NT2/D1 (cell line): ENCODE results near the gene ZNF451.

ENCODE experiments used
- DNase-seq: peaks from one replicate; pipeline ENCODE4 v3.0.0-alpha.2; 2011; ENCODE audit warnings: low read depth, low spot score
- H3K27me3 ChIP-seq: 2 replicates; pipeline ENCODE4 v1.6.0; 2011; ENCODE audit warnings: mild to moderate bottlenecking; ENCODE audit not compliant: insufficient read length, insufficient read depth
- H3K36me3 ChIP-seq: 2 replicates; pipeline ENCODE4 v1.6.1; 2011; ENCODE audit warnings: mild to moderate bottlenecking, low read length, mixed read lengths; ENCODE audit not compliant: insufficient read depth, insufficient read length
- H3K4me1 ChIP-seq: 2 replicates; pipeline ENCODE4 v1.5.1; 2011; ENCODE audit not compliant: insufficient read depth, insufficient read length
- H3K4me3 ChIP-seq: 2 replicates; pipeline ENCODE4 v1.5.1; 2011; ENCODE audit warnings: low read depth; ENCODE audit not compliant: insufficient read length
- H3K9ac ChIP-seq: 2 replicates; pipeline ENCODE4 v1.6.0; 2011; ENCODE audit warnings: low read depth; ENCODE audit not compliant: insufficient read length
- H3K9me3 ChIP-seq: 2 replicates; pipeline ENCODE4 v1.5.1; 2011; ENCODE audit warnings: mild to moderate bottlenecking, low read length; ENCODE audit not compliant: insufficient read depth
- SUZ12 ChIP-seq: IDR thresholded peaks from 2 replicates; pipeline ENCODE4 v1.6.1; 2011; ENCODE audit not compliant: insufficient read length, insufficient read depth; ENCODE audit errors: extremely low read depth
- YY1 ChIP-seq: IDR thresholded peaks from 2 replicates; pipeline ENCODE4 v1.6.1; 2011; ENCODE audit not compliant: insufficient read length, insufficient read depth
- ZNF274 ChIP-seq: IDR thresholded peaks from 2 replicates; pipeline ENCODE4 v1.6.1; 2011; ENCODE audit warnings: mild to moderate bottlenecking, low read depth, low read length

ZNF451 gene

DNA sequence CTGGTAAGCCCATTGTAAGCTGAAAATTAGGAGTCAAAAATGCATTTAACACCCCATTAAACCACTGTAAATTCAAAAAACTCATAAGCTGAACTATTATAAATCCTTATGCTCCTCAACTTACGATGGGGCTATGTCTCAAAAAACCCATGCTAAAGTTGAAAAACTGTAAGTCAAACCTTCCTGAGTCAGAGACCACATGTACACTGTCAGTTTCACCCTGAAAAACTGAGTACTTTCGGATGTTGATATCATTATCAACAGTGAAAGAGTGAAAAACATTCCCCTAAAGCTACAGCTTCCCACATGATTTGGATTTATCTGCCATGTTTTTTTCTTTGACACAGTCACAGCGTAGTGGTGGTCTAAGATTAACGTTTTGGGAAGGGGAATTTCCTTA is 117.9 kb downstream of the ZNF451 start:
- Histone ChIP-seq H3K36me3 (peaks cover 11% of the 10 kb centered on the region), H3K9me3 (no peaks in the 10 kb centered on the region), H3K4me1 (no peaks in the 10 kb centered on the region), H3K4me3 (no peak overlapping the region), H3K27me3 (no peaks in the 10 kb centered on the region), H3K9ac (no peak overlapping the region)
- DNase-seq, result no peak
- TF ChIP-seq SUZ12 (no peak), ZNF274 (no peak), YY1 (no peak)

DNA sequence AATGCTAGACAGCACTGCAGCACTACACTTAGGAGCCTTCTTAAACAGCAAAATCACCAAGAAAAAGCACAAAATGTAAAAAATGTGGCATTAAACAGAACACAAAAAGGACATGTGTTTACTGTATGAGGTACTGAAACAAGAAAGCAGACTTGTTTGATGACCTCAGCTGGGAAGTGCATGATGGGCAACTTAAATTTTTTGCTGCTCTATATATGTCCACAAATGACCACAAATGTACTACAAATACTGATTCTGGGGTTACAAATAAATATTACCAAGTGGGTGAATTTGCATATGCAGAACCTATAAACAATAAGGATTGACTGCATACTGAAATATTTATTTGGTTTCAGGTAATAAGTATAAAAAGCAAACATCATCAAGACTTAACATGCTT is 119.0 kb downstream of the ZNF451 start:
- Histone ChIP-seq H3K4me1 (no peaks in the 10 kb centered on the region), H3K9me3 (no peaks in the 10 kb centered on the region), H3K4me3 (no peak overlapping the region), H3K27me3 (no peaks in the 10 kb centered on the region), H3K36me3 (peaks cover 7% of the 10 kb centered on the region), H3K9ac (no peak overlapping the region)
- no peak for DNase-seq
- TF ChIP-seq ZNF274, result no peak
- TF ChIP-seq SUZ12, result no peak
- TF ChIP-seq YY1, result no peak

DNA sequence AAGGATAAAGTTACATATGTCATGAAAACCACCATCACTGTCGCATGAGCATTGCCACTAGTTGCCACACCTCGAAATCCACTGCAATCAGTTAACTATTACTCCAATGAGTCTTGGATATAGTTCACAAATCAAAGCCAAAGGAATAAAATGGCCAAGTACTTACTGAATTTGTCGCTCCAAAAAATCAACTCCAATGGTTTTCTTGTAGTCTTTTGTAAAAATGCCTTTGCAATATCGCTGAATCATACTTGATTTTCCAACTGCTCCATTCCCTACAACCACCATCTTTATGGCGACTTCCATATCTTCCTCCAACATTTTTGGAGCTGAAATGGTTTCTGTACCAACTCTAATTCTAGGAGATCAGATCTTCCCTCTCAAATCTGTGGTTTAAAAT is 120.1 kb downstream of the ZNF451 start:
- TF ChIP-seq YY1 (no peak), ZNF274 (no peak), SUZ12 (no peak)
- H3K4me3 ChIP-seq, result no peak overlapping the region
- H3K9ac ChIP-seq, result no peak overlapping the region
- peaks cover 5% of the 10 kb centered on the region for H3K36me3 ChIP-seq
- no peak for DNase-seq
- H3K27me3 ChIP-seq, result no peaks in the 10 kb centered on the region
- H3K4me1 ChIP-seq, result no peaks in the 10 kb centered on the region
- H3K9me3 ChIP-seq, result 0 out of 2 replicates have a peak, but pooled peaks cover under 1% of the 10 kb centered on the region

DNA sequence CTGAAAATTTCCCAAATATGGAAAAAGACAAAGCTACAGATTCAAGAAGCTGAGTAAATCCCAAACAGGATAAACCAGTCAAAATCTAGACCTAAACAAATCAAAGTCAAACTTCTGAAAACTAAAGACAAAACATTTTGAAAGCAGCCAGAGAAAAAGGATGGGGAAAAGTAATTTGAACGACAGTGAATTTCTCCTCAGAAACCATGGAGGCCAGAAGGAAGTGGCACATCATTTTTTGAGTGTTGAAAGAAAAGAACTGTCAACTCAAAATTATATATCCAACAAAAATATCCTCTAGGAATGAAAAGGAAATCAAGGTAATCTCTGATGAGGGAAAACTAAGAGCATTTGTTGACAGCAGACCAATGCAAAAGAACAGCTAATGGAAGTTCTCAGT is 125.3 kb downstream of the ZNF451 start:
- Histone ChIP-seq H3K36me3 (no peaks in the 10 kb centered on the region), H3K27me3 (no peaks in the 10 kb centered on the region), H3K4me1 (no peaks in the 10 kb centered on the region), H3K9me3 (peaks cover 8% of the 10 kb centered on the region; the same call in 1 of the 2 replicates), H3K4me3 (no peak overlapping the region), H3K9ac (no peak overlapping the region)
- DNase-seq, result no peak
- TF ChIP-seq SUZ12 (no peak), YY1 (no peak), ZNF274 (no peak)

DNA sequence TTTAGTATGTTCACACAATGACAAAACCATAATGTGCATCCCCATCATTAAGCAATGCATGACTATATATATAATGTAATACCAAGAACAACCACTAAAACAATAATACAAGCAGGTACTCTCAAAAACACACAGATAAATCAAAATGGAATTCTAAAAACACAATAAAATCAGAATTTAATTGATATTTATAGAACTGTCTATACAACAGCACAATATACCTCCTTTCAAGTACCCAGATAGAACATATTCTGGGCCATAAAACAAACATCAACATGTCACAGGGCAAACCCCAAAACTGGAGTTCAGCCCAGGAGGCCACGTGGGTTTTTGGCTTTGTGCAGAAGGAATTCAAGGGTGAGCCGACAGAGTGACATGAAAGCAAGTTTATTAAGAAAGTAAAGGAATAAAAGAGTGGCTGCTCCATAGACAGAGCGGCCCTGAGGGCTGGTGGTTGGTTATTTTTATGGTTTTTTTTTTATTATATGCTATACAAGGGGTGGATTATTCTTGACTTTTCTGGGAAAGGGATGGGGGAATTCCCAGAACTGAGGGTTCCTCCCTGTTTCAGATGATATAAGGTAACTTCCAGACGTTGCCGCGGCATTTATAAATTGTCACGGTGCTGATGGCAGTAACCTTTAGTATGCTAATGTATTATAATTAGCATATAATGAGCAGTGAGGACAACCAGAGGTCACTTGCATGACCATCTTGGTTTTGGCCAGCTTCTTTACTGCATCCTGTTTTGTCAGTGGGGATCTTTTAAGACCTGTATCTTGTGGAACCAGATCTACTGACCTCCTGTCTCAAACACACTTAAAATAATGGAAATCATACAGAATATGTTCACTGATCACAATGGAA is 126.5 kb downstream of the ZNF451 start:
- no peaks in the 10 kb centered on the region for H3K4me1 ChIP-seq
- DNase-seq, result no peak
- H3K9ac ChIP-seq, result no peak overlapping the region
- no peaks in the 10 kb centered on the region for H3K36me3 ChIP-seq
- no peaks in the 10 kb centered on the region for H3K27me3 ChIP-seq
- H3K4me3 ChIP-seq, result no peak overlapping the region
- TF ChIP-seq SUZ12, result no peak
- TF ChIP-seq YY1, result no peak
- TF ChIP-seq ZNF274, result no peak
- H3K9me3 ChIP-seq, result peaks cover 8% of the 10 kb centered on the region; the same call in 1 of the 2 replicates

DNA sequence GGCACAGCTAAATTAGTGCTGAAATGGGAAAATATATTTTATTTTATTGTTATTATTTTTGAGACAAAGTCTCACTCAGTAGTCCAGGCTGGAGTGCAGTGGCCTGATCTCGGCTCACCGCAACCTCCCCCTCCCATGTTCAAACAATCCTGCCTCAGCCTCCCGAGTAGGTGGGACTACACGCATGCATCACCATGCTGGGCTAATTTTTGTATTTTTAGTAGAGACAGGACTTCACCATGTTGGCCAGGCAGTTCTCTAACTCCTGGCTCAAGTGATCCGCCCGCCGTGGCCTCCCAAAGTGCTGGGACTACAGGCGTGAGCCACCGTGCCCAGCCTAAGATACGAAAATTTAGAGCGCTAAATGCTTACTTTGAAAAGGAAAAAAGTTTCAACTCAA is 127.3 kb downstream of the ZNF451 start:
- Histone ChIP-seq H3K9me3 (peaks cover 8% of the 10 kb centered on the region; the same call in 1 of the 2 replicates), H3K36me3 (no peaks in the 10 kb centered on the region), H3K4me3 (no peak overlapping the region), H3K27me3 (no peaks in the 10 kb centered on the region), H3K4me1 (no peaks in the 10 kb centered on the region), H3K9ac (no peak overlapping the region)
- no peak for TF ChIP-seq SUZ12
- TF ChIP-seq YY1, result no peak
- TF ChIP-seq ZNF274, result no peak
- no peak for DNase-seq
